ENCODE data around the gene CASR.

DNA sequence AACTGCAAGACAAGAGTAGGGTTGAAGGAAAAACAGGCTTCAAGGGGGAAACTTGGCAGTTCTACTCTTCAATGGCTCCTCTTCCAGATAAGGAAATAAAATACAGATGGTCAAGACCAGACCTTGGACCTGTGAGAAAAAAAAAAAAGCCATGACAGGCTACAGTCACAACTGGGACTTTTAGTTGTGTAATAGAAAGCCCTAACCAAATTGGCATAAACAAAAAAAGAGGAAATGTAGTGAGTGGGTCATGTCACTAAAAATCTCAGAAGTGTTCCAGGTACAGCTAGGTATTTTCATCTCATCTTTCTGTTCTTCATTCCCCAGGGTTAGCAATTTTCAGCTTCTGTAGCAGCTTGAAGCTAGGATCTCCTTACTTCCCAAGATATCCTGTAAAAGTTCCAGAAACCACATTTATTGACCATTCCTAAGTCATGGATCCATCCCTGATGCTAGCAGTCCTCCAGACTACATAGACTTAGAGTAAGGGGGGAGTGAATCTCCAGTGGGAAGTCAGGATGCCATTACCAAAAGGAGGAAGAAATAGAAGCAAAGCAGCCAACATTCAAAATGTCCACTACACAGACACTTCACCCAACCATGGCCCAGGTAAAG is 80.6 kb downstream of the CASR start:
- TF ChIP-seq, protein P1, sequence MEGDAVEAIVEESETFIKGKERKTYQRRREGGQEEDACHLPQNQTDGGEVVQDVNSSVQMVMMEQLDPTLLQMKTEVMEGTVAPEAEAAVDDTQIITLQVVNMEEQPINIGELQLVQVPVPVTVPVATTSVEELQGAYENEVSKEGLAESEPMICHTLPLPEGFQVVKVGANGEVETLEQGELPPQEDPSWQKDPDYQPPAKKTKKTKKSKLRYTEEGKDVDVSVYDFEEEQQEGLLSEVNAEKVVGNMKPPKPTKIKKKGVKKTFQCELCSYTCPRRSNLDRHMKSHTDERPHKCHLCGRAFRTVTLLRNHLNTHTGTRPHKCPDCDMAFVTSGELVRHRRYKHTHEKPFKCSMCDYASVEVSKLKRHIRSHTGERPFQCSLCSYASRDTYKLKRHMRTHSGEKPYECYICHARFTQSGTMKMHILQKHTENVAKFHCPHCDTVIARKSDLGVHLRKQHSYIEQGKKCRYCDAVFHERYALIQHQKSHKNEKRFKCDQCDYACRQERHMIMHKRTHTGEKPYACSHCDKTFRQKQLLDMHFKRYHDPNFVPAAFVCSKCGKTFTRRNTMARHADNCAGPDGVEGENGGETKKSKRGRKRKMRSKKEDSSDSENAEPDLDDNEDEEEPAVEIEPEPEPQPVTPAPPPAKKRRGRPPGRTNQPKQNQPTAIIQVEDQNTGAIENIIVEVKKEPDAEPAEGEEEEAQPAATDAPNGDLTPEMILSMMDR (tag by site-specific recombination; IDR thresholded peaks at IDR 0.05): no peak
- TF ChIP-seq ZNF16 (tag by site-specific recombination; IDR thresholded peaks at IDR 0.05; ENCODE audit: low read depth) (no peak), ZNF404 (tag by site-specific recombination; IDR thresholded peaks at IDR 0.05) (no peak), TRIM28 (IDR thresholded peaks at IDR 0.05; ENCODE audit: borderline replicate concordance, low read length) (no peak), BCL11A (tag by site-specific recombination; IDR thresholded peaks at IDR 0.05; ENCODE audit: low read depth) (no peak)
- TF ChIP-seq, protein P2, sequence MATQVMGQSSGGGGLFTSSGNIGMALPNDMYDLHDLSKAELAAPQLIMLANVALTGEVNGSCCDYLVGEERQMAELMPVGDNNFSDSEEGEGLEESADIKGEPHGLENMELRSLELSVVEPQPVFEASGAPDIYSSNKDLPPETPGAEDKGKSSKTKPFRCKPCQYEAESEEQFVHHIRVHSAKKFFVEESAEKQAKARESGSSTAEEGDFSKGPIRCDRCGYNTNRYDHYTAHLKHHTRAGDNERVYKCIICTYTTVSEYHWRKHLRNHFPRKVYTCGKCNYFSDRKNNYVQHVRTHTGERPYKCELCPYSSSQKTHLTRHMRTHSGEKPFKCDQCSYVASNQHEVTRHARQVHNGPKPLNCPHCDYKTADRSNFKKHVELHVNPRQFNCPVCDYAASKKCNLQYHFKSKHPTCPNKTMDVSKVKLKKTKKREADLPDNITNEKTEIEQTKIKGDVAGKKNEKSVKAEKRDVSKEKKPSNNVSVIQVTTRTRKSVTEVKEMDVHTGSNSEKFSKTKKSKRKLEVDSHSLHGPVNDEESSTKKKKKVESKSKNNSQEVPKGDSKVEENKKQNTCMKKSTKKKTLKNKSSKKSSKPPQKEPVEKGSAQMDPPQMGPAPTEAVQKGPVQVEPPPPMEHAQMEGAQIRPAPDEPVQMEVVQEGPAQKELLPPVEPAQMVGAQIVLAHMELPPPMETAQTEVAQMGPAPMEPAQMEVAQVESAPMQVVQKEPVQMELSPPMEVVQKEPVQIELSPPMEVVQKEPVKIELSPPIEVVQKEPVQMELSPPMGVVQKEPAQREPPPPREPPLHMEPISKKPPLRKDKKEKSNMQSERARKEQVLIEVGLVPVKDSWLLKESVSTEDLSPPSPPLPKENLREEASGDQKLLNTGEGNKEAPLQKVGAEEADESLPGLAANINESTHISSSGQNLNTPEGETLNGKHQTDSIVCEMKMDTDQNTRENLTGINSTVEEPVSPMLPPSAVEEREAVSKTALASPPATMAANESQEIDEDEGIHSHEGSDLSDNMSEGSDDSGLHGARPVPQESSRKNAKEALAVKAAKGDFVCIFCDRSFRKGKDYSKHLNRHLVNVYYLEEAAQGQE (tag by site-specific recombination; IDR thresholded peaks at IDR 0.05): no peak
